Thoracic aorta (tissue), 2 donors: ENCODE results near the gene ANP32B. TPM values are rescaled to one million over a fixed set of nuclear protein-coding genes. Genes with fewer than 3 reads are reported as not detected.

Experiments used
- ATAC-seq: fragments of 150-250 bp; one replicate; pipeline ENCODE4 v1.8.0; 2017; ENCODE audit warnings: low read depth; ENCODE audit not compliant: insufficient number of reproducible peaks, low FRiP score
- DNase-seq: peaks from one replicate; pipeline ENCODE4 v3.0.0-alpha.2; 2020; ENCODE audit warnings: low spot score
- H3K27ac ChIP-seq, 2 donors: fragments of 200-600 bp; sonication (generic); 1 replicate in 1 of 2; 2 replicates in 1 of 2; pipeline ENCODE4 v1.5.1; 2016; ENCODE audit warnings: mild to moderate bottlenecking in 2 of 2, moderate library complexity in 2 of 2
- H3K27me3 ChIP-seq: fragments of 200-600 bp; sonication (generic); replicated peaks from 2 replicates; pipeline ENCODE4 v1.6.0; 2016; ENCODE audit warnings: mild to moderate bottlenecking; ENCODE audit not compliant: insufficient read depth
- H3K36me3 ChIP-seq: fragments of 200-600 bp; sonication (generic); one replicate; pipeline ENCODE4 v1.5.1; 2016
- H3K4me1 ChIP-seq, 2 donors: fragments of 200-600 bp; sonication (generic); 1 replicate in 1 of 2; 2 replicates in 1 of 2; pipeline versions ENCODE4 v1.5.1 to v1.6.0; 2016; ENCODE audit warnings: low read depth in 2 of 2, mild to moderate bottlenecking in 1 of 2; ENCODE audit not compliant: control insufficient read depth in 1 of 2
- H3K4me3 ChIP-seq: fragments of 200-600 bp; sonication (generic); 2 replicates; pipeline ENCODE4 v1.5.1; 2016; ENCODE audit warnings: mild to moderate bottlenecking
- H3K9me3 ChIP-seq: fragments of 200-600 bp; sonication (generic); 2 replicates; pipeline ENCODE4 v1.5.1; 2016
- total RNA-seq, 2 donors: library from RNA; depleted of rRNA; stranded (reverse); fragments of >200 nt; gene quantifications; one replicate each; pipeline versions ENCODE4 v1.1.0 to v1.2.3, GENCODE V29; 2016
- TF ChIP-seq, protein P1 (sequence below): fragments of 200-600 bp; sonication (generic); IDR thresholded peaks from one replicate; pipeline ENCODE4 v1.5.1; 2019; ENCODE audit warnings: antibody characterized with exemption

Gene ANP32B
- total RNA-seq, 2 donors from 2014 or later, result 23.3 to 65.7 TPM

DNA sequence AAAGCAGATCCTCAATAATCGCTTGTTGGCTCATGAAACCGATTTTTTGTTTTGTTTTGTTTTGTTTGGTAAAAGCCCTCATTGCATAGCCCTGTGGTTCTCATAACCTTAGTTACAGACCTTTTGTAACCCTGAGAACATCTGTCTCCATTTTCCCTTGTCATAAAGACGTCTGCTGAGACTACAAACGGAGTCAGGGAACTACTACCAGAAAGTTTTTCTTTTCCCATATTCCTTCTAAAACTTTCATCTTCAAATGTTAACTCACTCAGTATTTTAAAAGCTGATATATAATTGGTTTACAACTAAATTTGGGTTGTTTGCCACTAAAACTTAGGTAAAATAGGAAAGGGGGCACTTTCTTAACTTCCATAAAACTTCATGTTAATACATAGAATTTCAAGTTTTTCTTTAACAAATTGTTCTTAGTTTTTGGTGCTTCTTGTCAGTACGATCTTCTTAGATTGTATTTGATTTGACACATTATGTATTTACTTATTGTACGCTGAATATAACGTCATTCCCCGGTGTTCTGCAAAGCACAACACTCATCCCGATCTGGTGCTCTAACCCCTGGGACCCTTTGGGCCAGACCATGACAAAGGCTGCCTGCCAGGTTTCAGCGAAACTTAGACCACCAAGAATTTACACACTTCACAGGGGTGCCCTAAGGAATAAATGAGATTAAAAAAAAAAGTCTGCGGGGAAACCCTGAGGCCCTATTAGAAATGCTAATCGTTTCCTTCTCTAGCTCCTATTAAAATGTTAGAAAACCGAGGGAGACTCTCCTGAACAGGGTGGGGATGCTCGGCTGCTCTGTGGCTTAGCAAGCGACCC lies 1.1 kb upstream of the ANP32B start:
- Histone ChIP-seq H3K4me1 (peaks cover 7 to 26% of the 10 kb centered on the region in 2 donors), H3K9me3 (no peaks in the 10 kb centered on the region), H3K27me3 (no peaks in the 10 kb centered on the region), H3K4me3 (peak overlapping the region; percentile 100), H3K27ac (peak overlapping the region; percentile 38 to 45), H3K36me3 (no peaks in the 10 kb centered on the region)
- no peak for ATAC-seq
- TF ChIP-seq, protein P1, sequence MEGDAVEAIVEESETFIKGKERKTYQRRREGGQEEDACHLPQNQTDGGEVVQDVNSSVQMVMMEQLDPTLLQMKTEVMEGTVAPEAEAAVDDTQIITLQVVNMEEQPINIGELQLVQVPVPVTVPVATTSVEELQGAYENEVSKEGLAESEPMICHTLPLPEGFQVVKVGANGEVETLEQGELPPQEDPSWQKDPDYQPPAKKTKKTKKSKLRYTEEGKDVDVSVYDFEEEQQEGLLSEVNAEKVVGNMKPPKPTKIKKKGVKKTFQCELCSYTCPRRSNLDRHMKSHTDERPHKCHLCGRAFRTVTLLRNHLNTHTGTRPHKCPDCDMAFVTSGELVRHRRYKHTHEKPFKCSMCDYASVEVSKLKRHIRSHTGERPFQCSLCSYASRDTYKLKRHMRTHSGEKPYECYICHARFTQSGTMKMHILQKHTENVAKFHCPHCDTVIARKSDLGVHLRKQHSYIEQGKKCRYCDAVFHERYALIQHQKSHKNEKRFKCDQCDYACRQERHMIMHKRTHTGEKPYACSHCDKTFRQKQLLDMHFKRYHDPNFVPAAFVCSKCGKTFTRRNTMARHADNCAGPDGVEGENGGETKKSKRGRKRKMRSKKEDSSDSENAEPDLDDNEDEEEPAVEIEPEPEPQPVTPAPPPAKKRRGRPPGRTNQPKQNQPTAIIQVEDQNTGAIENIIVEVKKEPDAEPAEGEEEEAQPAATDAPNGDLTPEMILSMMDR, result no peak
- no peak for DNase-seq

DNA sequence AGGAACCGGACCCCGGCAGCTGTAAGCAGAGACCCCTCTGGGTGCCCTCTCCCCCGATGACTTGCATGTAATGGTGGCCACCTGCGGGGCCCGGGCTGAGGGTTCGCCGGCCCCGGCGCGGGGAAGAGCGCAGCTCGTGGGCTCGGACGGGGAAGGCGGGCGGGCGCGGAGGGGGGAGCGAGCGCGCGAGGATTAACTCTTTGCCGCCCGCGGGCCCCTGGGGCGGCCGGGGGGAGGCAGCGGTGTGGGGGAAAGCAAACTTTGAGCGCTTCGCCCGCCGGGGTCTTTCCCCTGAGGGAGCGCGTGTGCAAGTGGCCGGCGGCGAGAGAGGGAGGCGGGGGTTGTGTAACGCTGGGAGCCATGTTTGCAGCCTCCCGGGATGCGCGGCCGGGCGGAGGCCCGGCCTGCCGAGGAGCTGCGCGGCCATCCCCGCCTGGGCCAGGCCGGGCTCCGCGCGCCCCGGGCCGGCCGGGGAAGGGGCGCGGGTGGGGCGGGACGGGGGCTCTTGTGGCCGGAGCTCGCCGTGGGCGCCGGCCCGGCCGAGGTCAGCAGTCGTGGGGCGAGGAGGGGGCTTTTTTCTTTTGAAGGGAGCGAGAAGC lies 547 bp downstream of the ANP32B start:
- DNase-seq (no peak), ATAC-seq (peak; percentile 3)
- H3K4me1 ChIP-seq, result peaks cover 7 to 26% of the 10 kb centered on the region in 2 donors
- TF ChIP-seq, protein P1, result no peak
- H3K9me3 ChIP-seq, result no peaks in the 10 kb centered on the region
- no peaks in the 10 kb centered on the region for H3K36me3 ChIP-seq
- H3K4me3 ChIP-seq, result peak overlapping the region; percentile 100
- peak overlapping the region; percentile 97 to 99 for H3K27ac ChIP-seq
- H3K27me3 ChIP-seq, result no peaks in the 10 kb centered on the region

DNA sequence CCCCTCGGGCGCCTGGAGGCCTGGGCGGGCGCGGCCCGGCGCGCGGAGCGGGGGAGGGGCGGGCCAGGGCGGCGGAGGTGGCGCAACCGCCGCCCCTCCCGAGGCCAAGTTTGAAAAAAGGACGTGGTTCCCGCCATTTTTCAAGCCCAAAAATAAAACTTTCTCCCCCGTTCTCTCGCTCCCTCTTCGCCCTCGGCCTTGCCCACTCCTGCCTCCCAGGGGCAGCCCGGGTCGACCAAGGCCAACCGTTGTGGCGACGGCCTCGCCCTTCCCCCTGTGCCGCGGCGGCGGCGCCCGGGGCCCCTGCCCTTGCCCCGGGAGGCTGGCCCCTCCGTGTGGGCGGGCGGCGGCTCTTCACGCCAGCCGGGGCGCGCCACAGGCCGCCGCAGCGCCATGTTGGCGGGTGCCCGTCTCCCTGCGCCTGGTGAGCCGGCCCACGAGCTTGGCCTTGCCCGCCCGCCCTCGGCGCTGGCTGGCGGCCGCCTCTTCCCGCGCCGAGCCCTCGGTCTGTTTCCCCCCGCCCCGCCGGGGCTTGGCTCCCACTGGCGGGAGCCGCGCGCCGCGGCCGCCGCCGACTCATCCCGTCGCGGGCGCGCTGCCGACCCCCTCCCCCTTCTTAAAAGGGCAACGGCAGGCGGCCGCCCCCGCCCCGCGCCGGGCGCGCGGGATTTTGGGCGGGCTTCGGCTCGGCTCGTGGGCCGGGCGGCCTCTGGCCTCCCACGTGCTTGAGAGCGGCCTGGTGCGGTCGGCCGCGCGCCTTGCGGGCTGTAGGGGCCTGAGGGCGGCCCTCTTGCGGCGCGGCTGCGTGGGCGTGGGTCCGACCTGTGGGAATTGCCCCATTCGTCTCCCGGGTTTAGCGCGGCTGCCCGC lies 1.3 kb downstream of the ANP32B start:
- Histone ChIP-seq H3K9me3 (no peaks in the 10 kb centered on the region), H3K27me3 (no peaks in the 10 kb centered on the region), H3K36me3 (no peaks in the 10 kb centered on the region), H3K27ac (peak overlapping the region; percentile 97 to 99), H3K4me3 (peak overlapping the region; percentile 100), H3K4me1 (peaks cover 8 to 34% of the 10 kb centered on the region in 2 donors)
- TF ChIP-seq, protein P1, result no peak
- ATAC-seq (peak; percentile 37), DNase-seq (peak; percentile 38)

DNA sequence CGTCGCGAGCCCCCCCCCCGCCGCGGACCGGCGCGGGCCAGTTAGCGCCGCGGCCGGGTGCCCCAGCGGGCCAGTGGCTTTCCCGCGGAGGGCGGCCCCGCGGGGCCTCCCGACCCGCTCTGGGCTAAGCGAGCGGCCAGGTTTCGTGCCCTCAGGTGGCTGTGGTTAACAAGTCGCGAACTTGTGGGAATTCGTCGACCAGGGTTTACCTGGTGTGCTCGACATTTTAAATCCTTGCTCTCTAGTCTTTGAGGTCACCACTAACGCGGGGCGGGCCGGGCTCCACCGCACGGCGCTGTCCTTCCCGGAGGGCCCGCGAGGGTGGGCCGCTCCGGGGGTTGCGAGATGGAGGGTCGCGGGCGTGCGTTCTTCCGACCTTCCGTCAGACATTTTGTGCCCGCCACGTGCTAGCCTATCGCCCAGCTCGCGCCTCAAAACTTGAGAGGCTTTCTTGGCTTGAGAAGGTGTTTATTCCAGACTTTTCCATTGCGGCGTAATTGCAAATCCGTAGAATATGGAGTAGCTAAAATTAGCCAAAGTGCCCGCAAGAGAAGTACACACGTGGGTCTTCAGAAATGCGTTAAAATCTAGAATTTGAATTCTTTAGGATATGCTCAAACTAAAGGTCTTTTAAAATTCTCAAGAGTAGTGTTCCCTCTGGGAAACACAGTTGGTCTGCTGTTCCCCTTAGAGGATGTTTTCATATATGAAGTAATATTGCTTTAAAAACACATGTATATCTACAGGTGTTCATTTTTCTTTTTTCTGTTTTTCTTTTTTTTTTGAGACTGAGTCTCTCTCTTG lies 2.1 kb downstream of the ANP32B start:
- no peaks in the 10 kb centered on the region for H3K36me3 ChIP-seq
- TF ChIP-seq, protein P1, result no peak
- no peaks in the 10 kb centered on the region for H3K27me3 ChIP-seq
- no peaks in the 10 kb centered on the region for H3K9me3 ChIP-seq
- H3K27ac ChIP-seq, result peak overlapping the region; percentile 97 to 99
- DNase-seq (no peak), ATAC-seq (no peak)
- H3K4me3 ChIP-seq, result peak overlapping the region; percentile 100
- H3K4me1 ChIP-seq, result peaks cover 12 to 42% of the 10 kb centered on the region in 2 donors
